ENCODE results near the gene ANKRD11. TPM values are rescaled to one million over a fixed set of nuclear protein-coding genes. Genes with fewer than 3 reads are reported as not detected.
A peak's percentile ranks its signal among the peaks of the same experiment; 100 is the strongest.

ANKRD11 gene
- polyA plus RNA-seq, 2 donors, result 37.1 to 73.5 TPM

DNA sequence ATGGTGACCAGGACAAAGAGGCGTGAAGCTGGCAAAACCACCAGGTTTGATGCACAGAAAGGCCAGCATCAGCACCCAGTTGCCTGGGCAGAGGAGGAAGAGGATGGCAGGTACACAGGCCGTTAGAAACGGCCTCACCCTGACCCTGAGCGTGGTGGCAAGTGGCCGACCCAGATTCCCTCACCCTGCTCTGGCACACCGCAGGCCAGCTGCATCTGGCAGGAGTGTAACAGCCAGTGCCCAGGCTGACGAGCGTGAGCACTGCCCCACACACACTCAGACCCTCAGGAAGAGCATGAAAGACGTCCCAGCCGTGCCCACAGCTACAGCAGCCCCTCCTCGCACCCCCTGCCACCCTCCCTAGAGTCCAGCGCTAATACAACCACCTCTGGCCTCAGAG lies 82.0 kb downstream of the ANKRD11 start:
- no peaks in the 10 kb centered on the region for H3K36me3 ChIP-seq (ENCODE audit: control insufficient read depth in 2 of 2, insufficient read depth in 2 of 2, low read length in 1 of 2)
- 45 to 51% methylated on average over 12 of the region's 12 CpGs for WGBS, 2 donors
- H3K9me3 ChIP-seq (ENCODE audit: control insufficient read depth in 2 of 2, insufficient read depth in 1 of 2, low read depth in 1 of 2, low read length in 1 of 2), result no peaks in the 10 kb centered on the region
- H3K4me3 ChIP-seq (ENCODE audit: low read depth in 1 of 2, low read length in 2 of 2), result no peak overlapping the region
- H3K27me3 ChIP-seq (ENCODE audit: control insufficient read depth in 1 of 2, insufficient read depth in 2 of 2, low read length in 2 of 2), result no peaks in the 10 kb centered on the region
- peaks cover 20 to 39% of the 10 kb centered on the region in 2 donors for H3K4me1 ChIP-seq (ENCODE audit: control insufficient read depth in 2 of 2, insufficient read depth in 2 of 2, low read length in 1 of 2)
- peak overlapping the region in 1 of 2 donors; percentile 57 for H3K27ac ChIP-seq (ENCODE audit: low read depth in 2 of 2, low read length in 1 of 2)

GRCh38 chr16:89407925-89408300 lies 82.4 kb downstream of the ANKRD11 start:
- H3K36me3 ChIP-seq (ENCODE audit: control insufficient read depth in 2 of 2, insufficient read depth in 2 of 2, low read length in 1 of 2), result no peaks in the 10 kb centered on the region
- no peaks in the 10 kb centered on the region for H3K27me3 ChIP-seq (ENCODE audit: control insufficient read depth in 1 of 2, insufficient read depth in 2 of 2, low read length in 2 of 2)
- peaks cover 20 to 42% of the 10 kb centered on the region in 2 donors for H3K4me1 ChIP-seq (ENCODE audit: control insufficient read depth in 2 of 2, insufficient read depth in 2 of 2, low read length in 1 of 2)
- H3K4me3 ChIP-seq (ENCODE audit: low read depth in 1 of 2, low read length in 2 of 2), result no peak overlapping the region
- peak overlapping the region in 1 of 2 donors; percentile 57 for H3K27ac ChIP-seq (ENCODE audit: low read depth in 2 of 2, low read length in 1 of 2)
- 45 to 59% methylated on average over 5 of the region's 5 CpGs for WGBS, 2 donors
- H3K9me3 ChIP-seq (ENCODE audit: control insufficient read depth in 2 of 2, insufficient read depth in 1 of 2, low read depth in 1 of 2, low read length in 1 of 2), result no peaks in the 10 kb centered on the region

DNA sequence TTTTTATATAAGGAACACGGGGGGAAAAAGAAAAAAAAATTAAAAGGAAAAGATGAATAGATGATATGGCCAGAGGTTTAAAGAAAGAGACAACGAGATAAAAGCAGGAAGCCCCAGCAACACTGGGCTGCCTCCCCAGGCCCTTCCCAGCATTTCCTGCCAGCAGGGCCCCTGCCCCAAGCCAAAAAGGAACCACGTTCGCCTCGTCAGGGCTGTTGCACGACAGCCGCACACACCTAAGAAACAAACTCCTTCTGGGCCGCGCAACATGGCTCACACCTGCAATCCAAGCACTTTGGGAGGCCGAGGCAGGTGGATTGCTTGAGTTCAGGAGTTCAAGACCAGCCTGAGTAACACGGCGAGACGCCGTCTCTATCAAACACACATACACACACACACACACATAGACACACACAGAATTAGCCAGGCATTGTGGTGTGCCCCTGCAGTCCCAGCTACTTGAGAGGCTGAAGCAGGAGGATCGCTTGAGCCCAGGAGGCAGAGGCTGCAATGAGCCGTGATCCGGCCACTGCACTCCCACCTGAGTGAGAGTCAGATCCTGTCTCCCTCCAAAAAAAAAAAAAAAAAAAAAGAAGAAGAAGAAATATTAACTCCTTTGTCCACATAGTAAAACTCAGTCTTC lies 83.0 kb downstream of the ANKRD11 start:
- Histone ChIP-seq H3K9me3 (ENCODE audit: control insufficient read depth in 2 of 2, insufficient read depth in 1 of 2, low read depth in 1 of 2, low read length in 1 of 2) (no peaks in the 10 kb centered on the region), H3K27ac (ENCODE audit: low read depth in 2 of 2, low read length in 1 of 2) (peak overlapping the region in 1 of 2 donors; percentile 36), H3K4me3 (ENCODE audit: low read depth in 1 of 2, low read length in 2 of 2) (no peak overlapping the region), H3K4me1 (ENCODE audit: control insufficient read depth in 2 of 2, insufficient read depth in 2 of 2, low read length in 1 of 2) (peaks cover 17 to 44% of the 10 kb centered on the region in 2 donors), H3K36me3 (ENCODE audit: control insufficient read depth in 2 of 2, insufficient read depth in 2 of 2, low read length in 1 of 2) (no peaks in the 10 kb centered on the region), H3K27me3 (ENCODE audit: control insufficient read depth in 1 of 2, insufficient read depth in 2 of 2, low read length in 2 of 2) (no peaks in the 10 kb centered on the region)
- WGBS, 2 donors, result 62 to 65% methylated on average over 17 of the region's 17 CpGs

GRCh38 chr16:89406277-89406888 lies 84.0 kb downstream of the ANKRD11 start:
- WGBS, 2 donors, result 75 to 85% methylated on average over 22 of the region's 22 CpGs
- H3K27ac ChIP-seq (ENCODE audit: low read depth in 2 of 2, low read length in 1 of 2), result no peak overlapping the region
- peaks cover 17 to 47% of the 10 kb centered on the region in 2 donors for H3K4me1 ChIP-seq (ENCODE audit: control insufficient read depth in 2 of 2, insufficient read depth in 2 of 2, low read length in 1 of 2)

DNA sequence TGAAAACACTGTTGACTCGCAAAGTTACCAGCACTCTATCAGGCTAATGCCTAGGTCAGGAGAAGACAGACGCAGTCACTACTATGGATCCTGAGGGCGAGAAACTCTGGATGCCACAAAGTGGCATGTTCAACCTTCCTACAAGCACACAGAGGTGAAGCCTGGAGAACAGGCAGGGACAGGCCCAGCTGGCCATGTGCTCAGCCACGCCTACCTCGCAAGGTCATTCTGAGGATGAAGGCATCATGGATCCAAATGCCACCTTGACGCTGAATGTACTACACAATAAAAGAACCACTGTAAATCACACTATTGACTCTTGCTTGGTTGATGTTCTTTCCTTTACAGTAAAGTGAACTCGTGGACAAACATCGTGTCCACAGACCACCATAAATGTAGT lies 85.8 kb downstream of the ANKRD11 start:
- Histone ChIP-seq H3K9me3 (ENCODE audit: control insufficient read depth in 2 of 2, insufficient read depth in 1 of 2, low read depth in 1 of 2, low read length in 1 of 2) (no peaks in the 10 kb centered on the region), H3K4me1 (ENCODE audit: control insufficient read depth in 2 of 2, insufficient read depth in 2 of 2, low read length in 1 of 2) (peaks cover 10 to 36% of the 10 kb centered on the region in 2 donors), H3K27ac (ENCODE audit: low read depth in 2 of 2, low read length in 1 of 2) (peak overlapping the region; percentile 8 to 28), H3K36me3 (ENCODE audit: control insufficient read depth in 2 of 2, insufficient read depth in 2 of 2, low read length in 1 of 2) (peaks cover 0 to 2% of the 10 kb centered on the region in 2 donors), H3K27me3 (ENCODE audit: control insufficient read depth in 1 of 2, insufficient read depth in 2 of 2, low read length in 2 of 2) (no peaks in the 10 kb centered on the region), H3K4me3 (ENCODE audit: low read depth in 1 of 2, low read length in 2 of 2) (no peak overlapping the region)
- 61 to 75% methylated on average over 8 of the region's 8 CpGs for WGBS, 2 donors

More at GRCh38 chr16:89406277-89406888, 84.0 kb downstream of the ANKRD11 start:
- H3K27me3 ChIP-seq (ENCODE audit: control insufficient read depth in 1 of 2, insufficient read depth in 2 of 2, low read length in 2 of 2), result no peaks in the 10 kb centered on the region
- H3K4me3 ChIP-seq (ENCODE audit: low read depth in 1 of 2, low read length in 2 of 2), result no peak overlapping the region
- H3K9me3 ChIP-seq (ENCODE audit: control insufficient read depth in 2 of 2, insufficient read depth in 1 of 2, low read depth in 1 of 2, low read length in 1 of 2), result no peaks in the 10 kb centered on the region
- H3K36me3 ChIP-seq (ENCODE audit: control insufficient read depth in 2 of 2, insufficient read depth in 2 of 2, low read length in 1 of 2), result no peaks in the 10 kb centered on the region

- H3K36me3 ChIP-seq (ENCODE audit: control insufficient read depth in 2 of 2, insufficient read depth in 2 of 2, low read length in 1 of 2), result peaks cover 0 to 2% of the 10 kb centered on the region in 2 donors
- peaks cover 1 to 27% of the 10 kb centered on the region in 2 donors for H3K4me1 ChIP-seq (ENCODE audit: control insufficient read depth in 2 of 2, insufficient read depth in 2 of 2, low read length in 1 of 2)
- H3K27ac ChIP-seq (ENCODE audit: low read depth in 2 of 2, low read length in 1 of 2), result no peak overlapping the region
- WGBS, 2 donors, result 83 to 84% methylated on average over 17 of the region's 17 CpGs
- H3K4me3 ChIP-seq (ENCODE audit: low read depth in 1 of 2, low read length in 2 of 2), result no peak overlapping the region
- no peaks in the 10 kb centered on the region for H3K27me3 ChIP-seq (ENCODE audit: control insufficient read depth in 1 of 2, insufficient read depth in 2 of 2, low read length in 2 of 2)
- no peaks in the 10 kb centered on the region for H3K9me3 ChIP-seq (ENCODE audit: control insufficient read depth in 2 of 2, insufficient read depth in 1 of 2, low read depth in 1 of 2, low read length in 1 of 2)
These were observed 87.4 kb downstream of the ANKRD11 start for GRCh38 chr16:89402962-89403361.

DNA sequence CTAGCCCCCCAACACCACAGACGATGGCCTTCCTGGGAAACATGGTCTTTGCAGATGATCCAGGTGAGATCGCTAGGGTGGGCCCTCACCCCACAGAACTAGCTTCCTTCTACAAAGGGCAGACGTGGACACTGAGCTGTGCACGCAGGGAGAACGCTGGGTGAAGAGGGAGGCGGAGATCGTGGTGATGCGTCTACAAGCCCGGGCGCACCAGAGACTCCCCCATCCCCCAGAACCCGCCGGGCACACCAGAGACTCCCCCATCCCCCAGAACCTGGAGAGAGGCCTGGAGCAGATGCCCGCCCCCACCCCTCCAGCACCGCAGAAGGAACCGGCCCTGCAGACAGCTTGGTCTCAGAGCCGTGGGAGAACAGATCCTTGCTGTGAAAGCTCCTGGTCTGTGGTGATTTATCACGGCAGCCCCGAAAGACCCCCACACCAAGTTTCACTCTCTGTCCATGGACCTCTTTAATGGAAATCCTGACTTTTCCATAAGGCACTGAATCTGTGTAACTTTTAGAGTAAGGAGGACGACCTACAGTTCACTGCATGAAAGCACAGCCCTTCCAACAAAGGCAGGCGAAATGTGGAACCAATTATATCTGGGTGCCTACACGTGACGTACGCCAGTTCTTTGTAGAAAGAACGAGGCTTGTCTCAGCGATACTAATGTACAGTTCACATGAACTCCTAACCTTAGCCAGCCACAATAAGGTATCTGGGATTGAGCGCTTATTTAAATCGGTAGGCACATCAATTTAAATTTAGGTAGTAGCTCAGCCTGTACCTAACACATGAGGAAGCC lies 88.5 kb downstream of the ANKRD11 start:
- WGBS, 2 donors, result 68 to 72% methylated on average over 27 of the region's 27 CpGs
- H3K27me3 ChIP-seq (ENCODE audit: control insufficient read depth in 1 of 2, insufficient read depth in 2 of 2, low read length in 2 of 2), result no peaks in the 10 kb centered on the region
- H3K4me1 ChIP-seq (ENCODE audit: control insufficient read depth in 2 of 2, insufficient read depth in 2 of 2, low read length in 1 of 2), result peaks cover 0 to 30% of the 10 kb centered on the region in 2 donors
- H3K9me3 ChIP-seq (ENCODE audit: control insufficient read depth in 2 of 2, insufficient read depth in 1 of 2, low read depth in 1 of 2, low read length in 1 of 2), result no peaks in the 10 kb centered on the region
- peaks cover 0 to 7% of the 10 kb centered on the region in 2 donors for H3K36me3 ChIP-seq (ENCODE audit: control insufficient read depth in 2 of 2, insufficient read depth in 2 of 2, low read length in 1 of 2)
- H3K4me3 ChIP-seq (ENCODE audit: low read depth in 1 of 2, low read length in 2 of 2), result no peak overlapping the region
- no peak overlapping the region for H3K27ac ChIP-seq (ENCODE audit: low read depth in 2 of 2, low read length in 1 of 2)

GRCh38 chr16:89401205-89401604 lies 89.2 kb downstream of the ANKRD11 start:
- no peaks in the 10 kb centered on the region for H3K9me3 ChIP-seq (ENCODE audit: control insufficient read depth in 2 of 2, insufficient read depth in 1 of 2, low read depth in 1 of 2, low read length in 1 of 2)
- no peak overlapping the region for H3K4me3 ChIP-seq (ENCODE audit: low read depth in 1 of 2, low read length in 2 of 2)
- 79 to 81% methylated on average over 12 of the region's 12 CpGs for WGBS, 2 donors
- H3K4me1 ChIP-seq (ENCODE audit: control insufficient read depth in 2 of 2, insufficient read depth in 2 of 2, low read length in 1 of 2), result peaks cover 0 to 26% of the 10 kb centered on the region in 2 donors
- H3K36me3 ChIP-seq (ENCODE audit: control insufficient read depth in 2 of 2, insufficient read depth in 2 of 2, low read length in 1 of 2), result peaks cover 0 to 7% of the 10 kb centered on the region in 2 donors
- H3K27ac ChIP-seq (ENCODE audit: low read depth in 2 of 2, low read length in 1 of 2), result no peak overlapping the region
- no peaks in the 10 kb centered on the region for H3K27me3 ChIP-seq (ENCODE audit: control insufficient read depth in 1 of 2, insufficient read depth in 2 of 2, low read length in 2 of 2)

GRCh38 chr16:89400740-89401139 lies 89.6 kb downstream of the ANKRD11 start:
- Histone ChIP-seq H3K4me3 (ENCODE audit: low read depth in 1 of 2, low read length in 2 of 2) (no peak overlapping the region), H3K4me1 (ENCODE audit: control insufficient read depth in 2 of 2, insufficient read depth in 2 of 2, low read length in 1 of 2) (peaks cover 0 to 27% of the 10 kb centered on the region in 2 donors), H3K9me3 (ENCODE audit: control insufficient read depth in 2 of 2, insufficient read depth in 1 of 2, low read depth in 1 of 2, low read length in 1 of 2) (no peaks in the 10 kb centered on the region), H3K27me3 (ENCODE audit: control insufficient read depth in 1 of 2, insufficient read depth in 2 of 2, low read length in 2 of 2) (no peaks in the 10 kb centered on the region), H3K36me3 (ENCODE audit: control insufficient read depth in 2 of 2, insufficient read depth in 2 of 2, low read length in 1 of 2) (peaks cover 0 to 7% of the 10 kb centered on the region in 2 donors), H3K27ac (ENCODE audit: low read depth in 2 of 2, low read length in 1 of 2) (no peak overlapping the region)
- WGBS, 2 donors, result 62 to 67% methylated on average over 11 to 13 of the region's 14 CpGs

Data from esophagus (tissue), 2 donors.